Measurements from ENCODE around the gene GARIN1A.
"Not testable (repeated sequence)": the region's sequence is repeated elsewhere in the genome, so short reads cannot be mapped to it uniquely, and the experiment has no call there.

GARIN1A gene

GRCh38 chr7:128671992-128672391 lies at the start of gene GARIN1A:
TSS of gene GARIN1A (plus strand) at chr7:128672292. CDS start at chr7:128672398, 106 bp downstream.
- no peak for DNase-seq (ENCODE audit: low read depth)

- not testable (repeated sequence) for DNase-seq (ENCODE audit: low read depth)
Observed at GRCh38 chr7:128627124-128627523, 45.0 kb upstream of the GARIN1A start.

- DNase-seq (ENCODE audit: low read depth): not testable (repeated sequence)
Observed at GRCh38 chr7:128633915-128634314, 38.2 kb upstream of the GARIN1A start.

- DNase-seq (ENCODE audit: low read depth): not testable (repeated sequence)
Observed at GRCh38 chr7:128645206-128645605, 26.9 kb upstream of the GARIN1A start.

GRCh38 chr7:128645844-128646243 lies 26.2 kb upstream of the GARIN1A start:
- not testable (repeated sequence) for DNase-seq (ENCODE audit: low read depth)

- DNase-seq (ENCODE audit: low read depth): not testable (repeated sequence)
Observed at GRCh38 chr7:128646877-128647276, 25.2 kb upstream of the GARIN1A start.

- not testable (repeated sequence) for DNase-seq (ENCODE audit: low read depth)
Observed at GRCh38 chr7:128651096-128651495, 21.0 kb upstream of the GARIN1A start.

GRCh38 chr7:128652606-128653005 lies 19.5 kb upstream of the GARIN1A start:
- not testable (repeated sequence) for DNase-seq (ENCODE audit: low read depth)

GRCh38 chr7:128653197-128653596 lies 18.9 kb upstream of the GARIN1A start:
- DNase-seq (ENCODE audit: low read depth): not testable (repeated sequence)

- not testable (repeated sequence) for DNase-seq (ENCODE audit: low read depth)
Observed at GRCh38 chr7:128654080-128654479, 18.0 kb upstream of the GARIN1A start.

GRCh38 chr7:128654501-128654900 lies 17.6 kb upstream of the GARIN1A start:
- not testable (repeated sequence) for DNase-seq (ENCODE audit: low read depth)

GRCh38 chr7:128658428-128658827 lies 13.7 kb upstream of the GARIN1A start:
- DNase-seq (ENCODE audit: low read depth): not testable (repeated sequence)

- no peak for DNase-seq (ENCODE audit: low read depth)
Observed at GRCh38 chr7:128660596-128660995, 11.5 kb upstream of the GARIN1A start.

GRCh38 chr7:128661446-128661845 lies 10.6 kb upstream of the GARIN1A start:
- no peak for DNase-seq (ENCODE audit: low read depth)

GRCh38 chr7:128662091-128662490 lies 10.0 kb upstream of the GARIN1A start:
- DNase-seq (ENCODE audit: low read depth): no peak

- DNase-seq (ENCODE audit: low read depth): not testable (repeated sequence)
Observed at GRCh38 chr7:128663223-128663622, 8.9 kb upstream of the GARIN1A start.

- DNase-seq (ENCODE audit: low read depth): no peak
Observed at GRCh38 chr7:128665057-128665456, 7.0 kb upstream of the GARIN1A start.

- DNase-seq (ENCODE audit: low read depth): no peak
Observed at GRCh38 chr7:128666200-128666599, 5.9 kb upstream of the GARIN1A start.

GRCh38 chr7:128672927-128673517 lies 930 bp downstream of the GARIN1A start:
- DNase-seq (ENCODE audit: low read depth): no peak

GRCh38 chr7:128673571-128673970 lies 1.5 kb downstream of the GARIN1A start:
- DNase-seq (ENCODE audit: low read depth): no peak

GRCh38 chr7:128676665-128677064 lies 4.6 kb downstream of the GARIN1A start:
- no peak for DNase-seq (ENCODE audit: low read depth)

- no peak for DNase-seq (ENCODE audit: low read depth)
Observed at GRCh38 chr7:128679920-128680319, 7.8 kb downstream of the GARIN1A start.

GRCh38 chr7:128681794-128682537 lies 9.9 kb downstream of the GARIN1A start:
- DNase-seq (ENCODE audit: low read depth): no peak

All from stimulated activated CD8-positive, alpha-beta memory T cell treated with anti-CD3 and anti-CD28 coated beads, Interleukin-12 subunit alpha, Interleukin-12 subunit beta, amount 100 ng/mL, for 4 hours (primary cell).